IPS DF 6.9 (cell line): ENCODE data around the gene EPAS1.

ENCODE experiments used
- DNase-seq: peaks from one replicate; pipeline ENCODE4 v3.0.0-alpha.2; 2013; ENCODE audit warnings: low read depth, low spot score
- H3K27ac ChIP-seq: one replicate; pipeline ENCODE4 v1.5.1; 2013; ENCODE audit warnings: low read length, control low read depth
- H3K27me3 ChIP-seq: 2 replicates; pipeline ENCODE4 v1.6.1; 2013; ENCODE audit warnings: mild to moderate bottlenecking, low read length; ENCODE audit not compliant: control insufficient read depth, insufficient read depth
- H3K36me3 ChIP-seq: 2 replicates; pipeline ENCODE4 v1.6.1; 2013; ENCODE audit warnings: low read length; ENCODE audit not compliant: control insufficient read depth, insufficient read depth
- H3K4me1 ChIP-seq: 2 replicates; pipeline ENCODE4 v1.6.1; 2013; ENCODE audit warnings: low read length; ENCODE audit not compliant: control insufficient read depth, insufficient read depth
- H3K4me3 ChIP-seq: 2 replicates; pipeline ENCODE4 v1.5.1; 2013; ENCODE audit warnings: mild to moderate bottlenecking, low read length
- H3K9me3 ChIP-seq: 2 replicates; pipeline ENCODE4 v1.6.1; 2013; ENCODE audit warnings: low read length, inconsistent platforms; ENCODE audit not compliant: control insufficient read depth, insufficient read depth
- WGBS: extraction: QIAGEN DNeasy Blood & Tissue Kit; methylation state at CpG from one replicate; pipeline ENCODE4 v1.1.7; 2013; ENCODE audit warnings: mixed read lengths, missing lambda C conversion rate; ENCODE audit not compliant: insufficient read length, insufficient coverage; 5-methylcytosine and 5-hydroxymethylcytosine counted together

Gene EPAS1

DNA sequence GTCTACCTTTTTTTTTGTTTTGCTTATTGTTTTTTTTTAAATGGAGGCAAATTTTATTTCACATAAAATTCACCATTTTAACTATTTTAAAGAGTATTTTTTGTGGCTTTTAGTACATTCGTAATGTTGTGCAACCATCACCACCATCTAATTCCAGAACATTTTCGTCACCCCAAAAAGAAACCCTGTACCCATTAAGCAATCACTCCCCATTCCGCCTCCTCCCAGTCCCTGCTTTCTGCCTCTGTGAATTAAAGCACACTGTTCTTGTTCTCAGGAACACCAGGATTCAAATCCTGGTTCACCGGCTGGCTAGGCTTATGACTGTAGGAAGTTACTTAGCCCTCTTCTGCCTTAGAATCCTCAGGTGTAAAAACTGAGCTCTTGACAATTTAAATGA is 36.9 kb upstream of the EPAS1 start:
- no peaks in the 10 kb centered on the region for H3K9me3 ChIP-seq
- no peaks in the 10 kb centered on the region for H3K27me3 ChIP-seq
- no peaks in the 10 kb centered on the region for H3K4me1 ChIP-seq
- H3K36me3 ChIP-seq = no peaks in the 10 kb centered on the region
- no peak for DNase-seq
- no peak overlapping the region for H3K4me3 ChIP-seq
- WGBS = no CpG with 5 or more reads among the region's 4 CpGs
- H3K27ac ChIP-seq = no peak overlapping the region

DNA sequence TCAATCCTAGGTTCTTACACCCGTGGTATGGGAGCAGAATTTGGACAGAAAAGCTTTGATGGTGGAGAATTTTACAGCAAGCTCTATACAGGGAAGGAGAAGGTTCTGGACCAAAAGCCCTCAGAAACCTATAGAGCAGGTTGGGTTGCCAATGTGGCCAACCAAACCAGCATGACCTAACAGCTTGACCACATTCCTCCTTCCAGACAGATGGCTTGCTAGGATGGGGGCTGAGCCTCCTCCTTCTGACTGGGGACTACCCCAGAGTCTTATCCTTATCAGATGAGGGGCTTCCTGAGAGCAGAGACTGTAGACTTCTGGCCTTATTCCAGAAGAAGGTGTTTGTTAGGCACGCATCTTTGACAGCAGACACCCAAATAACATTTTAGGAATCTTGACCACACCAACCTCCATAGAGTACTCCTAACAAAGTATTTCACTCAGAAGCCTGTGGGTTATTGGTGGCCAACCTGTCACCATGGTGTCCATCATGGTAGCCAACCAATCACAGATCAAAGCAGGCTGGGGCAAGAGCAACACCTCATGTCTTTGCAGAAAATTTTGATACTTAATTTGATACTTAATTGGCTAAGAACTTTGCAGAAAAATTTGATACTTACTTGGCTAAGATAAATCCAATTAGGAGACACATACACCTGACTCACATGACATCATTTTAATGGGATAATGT is 34.8 kb upstream of the EPAS1 start:
- no peak for DNase-seq
- WGBS = no CpG with 5 or more reads among the region's 2 CpGs
- no peaks in the 10 kb centered on the region for H3K36me3 ChIP-seq
- H3K27ac ChIP-seq = no peak overlapping the region
- H3K4me1 ChIP-seq = no peaks in the 10 kb centered on the region
- H3K9me3 ChIP-seq = no peaks in the 10 kb centered on the region
- H3K4me3 ChIP-seq = no peak overlapping the region
- H3K27me3 ChIP-seq = no peaks in the 10 kb centered on the region

DNA sequence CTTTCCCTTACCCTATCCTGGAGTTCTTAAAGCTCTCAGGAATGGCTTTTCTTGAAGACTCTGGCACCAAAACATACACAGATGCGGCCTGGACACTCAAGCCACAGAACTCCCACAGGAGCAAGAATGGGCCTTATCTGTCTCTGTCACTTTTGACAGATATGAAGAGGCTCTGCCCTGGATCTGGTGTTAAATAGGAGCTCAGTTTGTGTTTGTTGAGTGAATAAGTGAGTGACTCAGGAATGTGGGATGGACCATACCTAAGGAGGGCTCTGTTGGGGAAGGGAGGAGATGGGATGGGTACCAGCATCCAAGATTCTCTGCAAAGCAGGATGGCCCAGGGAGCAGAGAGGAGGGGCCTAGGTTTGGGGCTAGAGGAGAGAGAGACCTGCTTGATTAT is 33.9 kb upstream of the EPAS1 start:
- no peaks in the 10 kb centered on the region for H3K27me3 ChIP-seq
- no peak overlapping the region for H3K4me3 ChIP-seq
- WGBS = no CpG with 5 or more reads among the region's 1 CpG
- no peaks in the 10 kb centered on the region for H3K36me3 ChIP-seq
- no peak for DNase-seq
- H3K9me3 ChIP-seq = no peaks in the 10 kb centered on the region
- no peaks in the 10 kb centered on the region for H3K4me1 ChIP-seq
- H3K27ac ChIP-seq = no peak overlapping the region

DNA sequence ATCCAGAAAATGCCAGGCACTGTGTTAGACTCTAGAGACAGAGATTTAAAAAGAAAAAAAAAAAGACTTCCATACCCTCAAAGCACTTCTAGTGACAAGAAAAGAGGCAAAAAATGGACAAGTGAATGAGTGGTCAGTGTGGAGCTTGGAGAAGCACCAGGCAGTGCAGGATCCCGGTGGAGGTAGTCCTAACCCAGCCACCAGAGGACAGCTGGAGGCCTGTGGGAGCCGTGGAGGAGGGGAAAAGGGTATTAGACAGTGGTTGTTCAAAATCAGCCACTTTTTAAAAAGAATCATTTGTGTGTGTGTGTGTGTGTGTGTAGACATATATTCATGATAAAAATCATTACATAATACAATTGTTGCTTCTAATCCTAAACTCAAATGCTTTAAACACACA is 32.8 kb upstream of the EPAS1 start:
- H3K4me1 ChIP-seq = no peaks in the 10 kb centered on the region
- no CpG with 5 or more reads among the region's 2 CpGs for WGBS
- no peaks in the 10 kb centered on the region for H3K27me3 ChIP-seq
- DNase-seq = no peak
- no peak overlapping the region for H3K4me3 ChIP-seq
- H3K9me3 ChIP-seq = no peaks in the 10 kb centered on the region
- H3K27ac ChIP-seq = no peak overlapping the region
- H3K36me3 ChIP-seq = no peaks in the 10 kb centered on the region

DNA sequence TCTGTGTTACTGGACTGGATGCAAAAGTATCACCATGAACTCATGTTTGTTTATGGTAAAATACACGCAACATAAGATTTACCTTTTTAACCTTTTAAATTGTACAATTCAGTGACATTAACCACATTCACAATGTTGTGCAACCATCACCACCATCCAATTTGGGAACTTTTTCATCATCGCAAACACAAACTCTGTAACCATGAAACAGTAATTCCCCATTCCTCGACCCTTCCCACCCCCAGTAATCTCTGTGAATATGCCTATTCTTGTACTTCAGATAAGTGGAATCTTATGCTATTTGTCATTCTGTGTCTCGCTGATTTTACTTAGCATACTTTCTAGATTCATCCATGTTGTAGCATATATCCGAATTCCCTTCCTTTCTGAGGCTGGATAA is 31.1 kb upstream of the EPAS1 start:
- H3K27ac ChIP-seq = no peak overlapping the region
- no peaks in the 10 kb centered on the region for H3K36me3 ChIP-seq
- no peaks in the 10 kb centered on the region for H3K9me3 ChIP-seq
- no CpG with 5 or more reads among the region's 5 CpGs for WGBS
- no peaks in the 10 kb centered on the region for H3K27me3 ChIP-seq
- H3K4me1 ChIP-seq = no peaks in the 10 kb centered on the region
- H3K4me3 ChIP-seq = no peak overlapping the region
- no peak for DNase-seq

DNA sequence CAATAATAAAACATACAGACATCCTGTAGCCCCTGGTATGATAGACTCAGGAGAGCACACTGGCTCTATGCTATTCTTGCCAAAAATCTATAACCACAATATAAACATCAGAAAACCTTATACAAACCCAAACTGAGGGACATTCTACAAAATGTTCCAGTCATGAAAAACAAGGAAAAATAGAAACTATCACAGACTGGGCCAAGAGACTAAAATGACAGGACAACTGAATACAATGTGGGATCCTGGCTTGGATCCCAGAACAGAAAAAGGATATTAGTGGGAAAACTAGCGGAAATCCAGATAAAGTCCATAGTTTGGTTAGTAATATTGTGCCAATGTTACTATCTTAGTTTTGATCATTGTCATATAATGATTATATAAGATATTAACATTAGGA is 29.6 kb upstream of the EPAS1 start:
- Histone ChIP-seq H3K4me3 (no peak overlapping the region), H3K36me3 (no peaks in the 10 kb centered on the region), H3K27me3 (no peaks in the 10 kb centered on the region), H3K27ac (no peak overlapping the region), H3K9me3 (no peaks in the 10 kb centered on the region), H3K4me1 (no peaks in the 10 kb centered on the region)
- no peak for DNase-seq
- no CpG with 5 or more reads among the region's 1 CpG for WGBS

DNA sequence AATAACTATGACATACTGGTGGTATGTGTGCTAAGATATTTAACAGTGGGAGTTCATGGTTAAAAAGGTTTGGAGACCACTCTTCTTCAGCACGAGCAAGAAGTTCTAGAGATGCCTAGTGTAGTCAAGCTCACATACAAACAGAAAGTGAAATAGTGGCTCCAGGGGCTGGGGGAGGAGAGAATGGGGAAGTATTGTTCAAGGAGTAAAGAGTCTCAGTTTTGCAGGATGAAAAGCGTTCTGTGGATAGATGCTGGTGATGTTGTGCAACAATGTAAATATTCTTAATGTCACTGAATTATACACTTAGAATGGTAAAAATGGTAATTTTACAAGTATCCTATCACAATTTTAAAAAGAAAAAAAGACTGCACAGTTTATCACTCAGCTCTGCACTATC is 29.0 kb upstream of the EPAS1 start:
- no peaks in the 10 kb centered on the region for H3K27me3 ChIP-seq
- H3K4me3 ChIP-seq = no peak overlapping the region
- H3K4me1 ChIP-seq = no peaks in the 10 kb centered on the region
- no CpG with 5 or more reads among the region's 2 CpGs for WGBS
- no peaks in the 10 kb centered on the region for H3K36me3 ChIP-seq
- no peak for DNase-seq
- no peak overlapping the region for H3K27ac ChIP-seq
- H3K9me3 ChIP-seq = no peaks in the 10 kb centered on the region

DNA sequence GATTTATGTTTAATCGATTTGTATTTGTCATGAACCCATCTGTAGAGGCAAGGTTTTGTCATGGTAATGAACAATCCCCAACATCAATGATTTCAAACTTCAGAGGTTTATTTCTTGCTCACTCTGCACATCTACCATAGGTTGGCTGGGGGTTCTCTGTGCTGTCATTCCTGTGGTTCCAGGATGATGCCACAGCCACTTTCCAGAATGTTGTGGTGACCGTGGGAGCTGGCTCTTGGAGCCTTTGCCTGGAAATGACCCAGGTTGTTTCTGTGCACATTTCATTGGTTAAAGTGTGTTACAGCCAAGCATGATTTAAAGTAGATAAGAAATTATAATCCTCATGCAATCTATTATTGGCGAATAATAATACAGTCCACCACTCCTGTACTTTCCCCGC is 28.2 kb upstream of the EPAS1 start:
- Histone ChIP-seq H3K36me3 (no peaks in the 10 kb centered on the region), H3K4me1 (no peaks in the 10 kb centered on the region), H3K9me3 (no peaks in the 10 kb centered on the region), H3K27ac (no peak overlapping the region), H3K4me3 (no peak overlapping the region), H3K27me3 (no peaks in the 10 kb centered on the region)
- no peak for DNase-seq
- no CpG with 5 or more reads among the region's 4 CpGs for WGBS

DNA sequence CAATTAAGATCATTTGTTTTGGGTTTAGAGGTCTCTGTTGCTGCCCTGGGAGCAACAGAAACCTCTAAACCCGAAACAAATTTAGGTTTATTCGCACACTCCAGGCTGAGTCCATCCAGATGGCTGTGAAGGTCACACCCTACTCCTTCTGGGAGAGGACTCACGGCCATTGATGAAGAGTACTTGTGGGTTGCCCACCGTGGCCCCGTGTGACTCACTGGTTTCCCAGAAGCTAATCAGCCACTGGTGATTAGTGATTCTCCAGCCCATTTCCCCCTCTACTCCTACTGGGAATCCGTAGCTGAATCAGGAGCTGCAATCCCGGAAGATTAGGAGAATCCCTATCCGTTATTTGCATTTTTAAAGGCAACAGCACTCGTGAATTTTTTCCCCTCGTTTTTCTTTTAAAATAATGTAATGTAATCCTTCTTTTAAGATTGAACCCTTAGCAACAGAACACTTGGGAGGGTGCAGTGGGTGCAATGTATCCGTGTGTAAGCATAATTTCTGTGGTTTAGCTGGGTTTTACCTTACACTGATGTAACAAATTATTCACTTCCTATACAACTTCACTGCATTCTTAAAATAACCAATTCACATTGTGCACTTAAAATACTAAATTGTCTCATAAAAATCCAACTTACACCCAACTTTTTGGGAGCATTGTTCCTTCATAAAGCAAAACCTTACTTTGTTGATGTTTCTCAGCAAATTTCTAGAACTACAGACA is 27.5 kb upstream of the EPAS1 start:
- no CpG with 5 or more reads among the region's 11 CpGs for WGBS
- Histone ChIP-seq H3K4me3 (no peak overlapping the region), H3K36me3 (no peaks in the 10 kb centered on the region), H3K27me3 (no peaks in the 10 kb centered on the region), H3K9me3 (no peaks in the 10 kb centered on the region), H3K27ac (no peak overlapping the region), H3K4me1 (no peaks in the 10 kb centered on the region)
- no peak for DNase-seq

DNA sequence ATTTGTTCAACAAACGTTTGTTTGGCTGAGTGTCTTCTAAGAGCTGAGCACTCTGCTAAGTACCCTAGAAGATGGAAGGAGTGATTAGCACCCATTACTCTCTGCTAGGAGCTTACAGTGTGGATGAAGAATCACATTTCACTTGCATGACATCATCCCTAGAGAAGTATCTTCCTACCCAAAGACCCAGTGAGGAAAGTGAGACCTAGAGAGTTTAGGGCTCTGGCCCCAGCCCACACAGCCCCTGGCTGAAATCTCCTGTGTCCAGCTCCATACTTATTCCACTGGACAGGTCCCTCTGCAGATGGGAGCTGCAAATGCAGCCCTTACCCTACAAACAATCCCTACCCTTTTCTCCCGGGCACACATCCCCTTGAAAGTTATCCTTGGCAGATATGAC is 26.8 kb upstream of the EPAS1 start:
- no peak for DNase-seq
- H3K27ac ChIP-seq = no peak overlapping the region
- H3K4me3 ChIP-seq = no peak overlapping the region
- H3K4me1 ChIP-seq = no peaks in the 10 kb centered on the region
- no CpG with 5 or more reads among the region's 2 CpGs for WGBS
- H3K36me3 ChIP-seq = no peaks in the 10 kb centered on the region
- H3K27me3 ChIP-seq = no peaks in the 10 kb centered on the region
- H3K9me3 ChIP-seq = no peaks in the 10 kb centered on the region
